Measurements from ENCODE around the gene HYLS1.

Gene HYLS1

GRCh38 chr11:125948278-125949051 is 61.0 kb downstream of the HYLS1 start:
- DNase-seq = no peak

- DNase-seq = no peak
Measured at GRCh38 chr11:125949271-125950177, 62.1 kb downstream of the HYLS1 start.

- DNase-seq = no peak
Measured at GRCh38 chr11:125950178-125950490, 62.7 kb downstream of the HYLS1 start.

All from amygdala (tissue), 56 donors.